Calu3 (cell line): Measurements from ENCODE around the gene TMEM30B. TPM values are rescaled to one million over a fixed set of nuclear protein-coding genes. Genes with fewer than 3 reads are reported as not detected.

Source experiments
- BruUV-seq: library from RNA; stranded (reverse); fragments of 400-500 nt; replicated peaks from 2 replicates; lab custom pipeline; 2021; lab: Mats Ljungman, UMichigan
- CTCF ChIA-PET: fragments of 300-600 bp; sonication (Branson Sonifier 250); formaldehyde crosslinking; loops from one replicate; lab custom pipeline; 2022; ENCODE audit warnings: antibody characterized with exemption; lab: Charles Lee
- DNase-seq: peaks from one replicate; pipeline ENCODE4 v3.0.0; 2022
- H3K27ac Mint-ChIP-seq: one replicate; pipeline ENCODE4 v1.8.0; 2022; ENCODE audit warnings: mixed read lengths; ENCODE audit not compliant: unreplicated experiment
- H3K27me3 Mint-ChIP-seq: one replicate; pipeline ENCODE4 v1.8.0; 2022; ENCODE audit warnings: mixed read lengths; ENCODE audit not compliant: unreplicated experiment
- H3K36me3 Mint-ChIP-seq: one replicate; pipeline ENCODE4 v1.8.0; 2022; ENCODE audit warnings: mild to moderate bottlenecking, moderate library complexity, mixed read lengths; ENCODE audit not compliant: insufficient read depth, unreplicated experiment
- H3K4me1 Mint-ChIP-seq: one replicate; pipeline ENCODE4 v1.8.0; 2022; ENCODE audit warnings: mild to moderate bottlenecking, low read depth, mixed read lengths; ENCODE audit not compliant: unreplicated experiment
- H3K4me3 Mint-ChIP-seq: one replicate; pipeline ENCODE4 v1.8.0; 2022; ENCODE audit warnings: mild to moderate bottlenecking, low read depth, moderate library complexity, mixed read lengths; ENCODE audit not compliant: unreplicated experiment
- H3K9me3 Mint-ChIP-seq: one replicate; pipeline ENCODE4 v1.8.0; 2022; ENCODE audit warnings: low read depth, mixed read lengths; ENCODE audit not compliant: unreplicated experiment
- CTCF ChIP-seq: fragments of 200-600 bp; IDR thresholded peaks from one replicate; pipeline ENCODE4 v1.8.0; 2022; ENCODE audit warnings: antibody characterized with exemption; ENCODE audit not compliant: unreplicated experiment
- intact Hi-C: fragments of 100-400 bp; cut with micrococcal nuclease; formaldehyde crosslinking; loops from one replicate; pipeline ENCODE4 v1.10.0; 2022; ENCODE audit not compliant: unreplicated experiment
- total RNA-seq: library from RNA; stranded (reverse); gene quantifications from 2 replicates; pipeline ENCODE4 v1.2.3, GENCODE V29; 2022

TMEM30B gene
- total RNA-seq, 1 experiment from 2014 or later = 55.5 TPM

DNA sequence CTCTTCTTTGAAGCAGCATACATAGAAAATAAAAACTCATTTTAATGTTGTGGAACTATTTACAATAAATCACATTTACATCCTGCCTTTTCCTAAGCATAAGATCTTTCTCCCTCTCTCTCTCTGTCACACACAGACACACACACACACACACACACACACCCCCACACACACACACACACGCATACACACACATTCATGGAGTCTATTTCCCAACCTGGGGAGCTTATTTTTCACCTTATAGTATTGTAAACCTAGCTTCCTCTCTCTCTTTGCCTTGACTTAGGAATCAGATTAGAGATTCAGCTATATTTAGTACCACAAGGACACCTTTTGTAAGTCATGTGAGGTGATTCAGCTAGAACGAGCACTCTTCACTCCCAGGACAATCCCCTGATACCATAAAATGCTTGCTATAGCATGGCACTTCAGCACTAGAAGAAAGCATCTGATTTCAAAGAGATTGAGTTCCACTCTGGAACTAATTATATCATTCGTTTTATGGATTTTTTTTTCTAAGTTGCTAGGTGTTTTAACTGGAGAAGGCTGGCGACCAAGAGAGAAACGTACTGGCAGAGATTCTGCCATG is 23.6 kb downstream of the TMEM30B start:
- no TSS peak for BruUV-seq
- DNase-seq = no peak
- intact Hi-C loops = loop anchor here (5.0 to 10.0 kb wide), 3 partner anchors 80 to 903 kb away; no protein-coding TSS in a partner anchor
- TF ChIP-seq CTCF = no peak
- no peaks in the 10 kb centered on the region for H3K9me3 Mint-ChIP-seq
- CTCF ChIA-PET = interaction anchor here (0.7 kb wide), 1 partner anchor 679 kb away, joined by 3 read pairs; no protein-coding TSS in a partner anchor
- H3K36me3 Mint-ChIP-seq = no peaks in the 10 kb centered on the region
- H3K27me3 Mint-ChIP-seq = no peaks in the 10 kb centered on the region
- H3K4me1 Mint-ChIP-seq = peaks cover 10% of the 10 kb centered on the region
- H3K4me3 Mint-ChIP-seq = no peak overlapping the region
- H3K27ac Mint-ChIP-seq = no peak overlapping the region

DNA sequence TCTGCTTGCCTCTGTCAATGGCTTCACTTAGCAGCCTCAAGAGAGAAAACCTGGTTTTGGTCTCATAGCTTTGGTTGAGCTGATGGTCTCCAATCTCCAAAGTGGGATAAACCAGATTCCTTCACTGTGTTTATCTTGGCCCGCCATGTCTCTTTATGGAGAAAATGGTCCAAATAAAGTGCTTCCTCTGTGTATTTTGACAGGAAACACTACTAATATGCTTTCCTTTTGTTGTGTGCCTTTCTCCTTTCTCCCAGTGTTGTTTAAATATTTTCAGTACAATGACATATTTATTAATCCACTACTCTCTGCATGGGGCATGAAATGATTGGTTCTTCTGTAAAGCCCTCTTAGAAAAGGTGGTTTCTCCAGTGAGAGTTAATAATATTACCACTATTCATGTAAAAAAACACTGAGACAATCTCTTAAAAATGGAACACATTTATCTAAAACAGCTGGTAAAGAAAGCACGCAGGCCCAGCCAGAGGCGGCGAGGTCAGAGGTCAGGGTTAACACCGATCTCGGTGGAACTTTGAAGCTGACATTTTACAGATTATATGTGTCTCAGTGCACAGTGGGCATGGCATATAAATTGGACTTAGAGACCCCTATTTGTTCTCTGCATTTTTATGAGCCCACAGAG is 24.2 kb downstream of the TMEM30B start:
- Mint-ChIP-seq H3K36me3 (no peaks in the 10 kb centered on the region), H3K4me3 (no peak overlapping the region), H3K4me1 (peaks cover 14% of the 10 kb centered on the region), H3K27me3 (no peaks in the 10 kb centered on the region), H3K27ac (no peak overlapping the region), H3K9me3 (no peaks in the 10 kb centered on the region)
- no peak for DNase-seq
- CTCF ChIA-PET = interaction anchor here (0.7 kb wide), 1 partner anchor 678 kb away, joined by 3 read pairs; no protein-coding TSS in a partner anchor
- no TSS peak for BruUV-seq
- TF ChIP-seq CTCF = no peak
- intact Hi-C loops = loop anchor here (5.0 to 10.0 kb wide), 3 partner anchors 80 to 902 kb away; no protein-coding TSS in a partner anchor

- Mint-ChIP-seq H3K27ac (no peak overlapping the region), H3K4me3 (no peak overlapping the region), H3K4me1 (peaks cover 11% of the 10 kb centered on the region), H3K27me3 (no peaks in the 10 kb centered on the region), H3K9me3 (no peaks in the 10 kb centered on the region), H3K36me3 (no peaks in the 10 kb centered on the region)
- BruUV-seq = no TSS peak
- intact Hi-C loops = loop anchor here (5.0 to 10.0 kb wide), 3 partner anchors 79 to 901 kb away; no protein-coding TSS in a partner anchor
- DNase-seq = no peak
- TF ChIP-seq CTCF = no peak
- CTCF ChIA-PET = no interaction called here
These were observed 25.2 kb downstream of the TMEM30B start for GRCh38 chr14:61255968-61256367.

DNA sequence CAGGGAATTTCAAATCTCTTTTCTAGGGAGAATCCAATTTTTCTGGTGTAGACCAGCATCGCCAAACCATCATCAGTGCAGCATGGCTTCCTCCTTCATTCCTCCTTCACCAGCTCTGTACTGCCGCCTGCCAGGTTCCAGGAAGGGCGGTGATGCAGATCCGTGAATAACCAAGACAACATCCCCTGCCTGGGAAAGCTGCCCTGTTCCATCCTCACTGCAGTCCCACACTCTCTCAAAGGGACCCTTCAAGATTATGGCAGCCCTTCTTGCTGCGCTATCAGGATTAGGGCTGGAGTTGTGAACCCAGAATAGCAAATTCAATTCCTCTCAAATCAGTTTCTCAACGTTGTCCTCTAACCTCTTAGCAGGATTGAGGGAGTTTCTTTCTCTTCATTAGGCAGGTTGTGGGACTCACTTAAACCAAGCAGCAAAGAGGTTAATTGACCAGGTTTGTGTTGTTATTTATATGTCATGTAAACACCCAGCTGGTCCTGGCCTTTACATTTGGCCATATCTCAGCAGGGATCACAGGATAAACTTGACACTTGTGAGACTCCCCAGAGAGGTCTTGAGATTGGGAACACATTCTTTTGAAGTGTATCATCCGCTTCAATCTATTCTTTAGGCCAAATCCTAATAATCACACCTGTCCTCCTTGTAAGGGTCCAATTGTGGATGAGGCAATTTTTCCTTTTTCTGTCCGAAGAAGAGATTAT is 26.2 kb downstream of the TMEM30B start:
- no peak overlapping the region for H3K4me3 Mint-ChIP-seq
- peaks cover 7% of the 10 kb centered on the region for H3K4me1 Mint-ChIP-seq
- DNase-seq = no peak
- TF ChIP-seq CTCF = no peak
- intact Hi-C loops = loop anchor here (5.0 to 10.0 kb wide), 6 partner anchors 78 to 900 kb away; partner anchors contain the start of genes SIX4, SLC38A6 and TRMT5
- CTCF ChIA-PET = interaction anchor here (1.4 kb wide), 1 partner anchor 598 kb away, joined by 3 read pairs; no protein-coding TSS in a partner anchor
- H3K36me3 Mint-ChIP-seq = no peaks in the 10 kb centered on the region
- BruUV-seq = no TSS peak
- H3K9me3 Mint-ChIP-seq = no peaks in the 10 kb centered on the region
- H3K27me3 Mint-ChIP-seq = no peaks in the 10 kb centered on the region
- no peak overlapping the region for H3K27ac Mint-ChIP-seq
